ENCODE results near the gene CCDC142. TPM values are rescaled to one million over a fixed set of nuclear protein-coding genes. Genes with fewer than 3 reads are reported as not detected.

The CCDC142 gene
- total and polyA plus RNA-seq, 9 of the 15 experiments (the other 6 are each of a cell fraction or from before 2014, with no cell fraction given), result 0.55 to 11.7 (median 7.2) TPM

GRCh38 chr2:74530239-74531187 lies 47.7 kb upstream of the CCDC142 start (continued):
- TF ChIP-seq PURB (CRISPR knock-in tag; IDR thresholded peaks at IDR 0.05; ENCODE audit: low read depth) (no peak), LCOR (CRISPR knock-in tag; IDR thresholded peaks at IDR 0.05) (peak; percentile 75), XRCC3 (IDR thresholded peaks at IDR 0.05) (no peak), TOE1 (IDR thresholded peaks at IDR 0.05; ENCODE audit: borderline replicate concordance) (0 out of 2 replicates have a peak, but pooled peaks have one; percentile 29), TOE1 (CRISPR knock-in tag; IDR thresholded peaks at IDR 0.05; ENCODE audit: borderline replicate concordance, low read depth) (no peak), ZNF639 (CRISPR knock-in tag; conservative IDR thresholded peaks at IDR 0.05 in 1 of 2, IDR thresholded peaks at IDR 0.05 in 1 of 2) (peak in 1 of 2 experiments; percentile 28; a peak in 1 of 4 replicates), PPARD (CRISPR knock-in tag; IDR thresholded peaks at IDR 0.05) (no peak), MNT (conservative IDR thresholded peaks at IDR 0.05) (peak; percentile 73 to 90), CREB3 (tag; conservative IDR thresholded peaks at IDR 0.05; ENCODE audit: low read depth) (no peak), ILK (tag; IDR thresholded peaks at IDR 0.05; ENCODE audit: borderline replicate concordance, low read depth) (no peak), SP2 (IDR thresholded peaks at IDR 0.05; ENCODE audit: extremely low read depth, low read depth, low read length, poor library complexity, severe bottlenecking) (no peak), HCFC1 (IDR thresholded peaks at IDR 0.05; ENCODE audit: low read depth, low read length) (0 out of 2 replicates have a peak, but pooled peaks have one; percentile 1), KDM1A (IDR thresholded peaks at IDR 0.05) (0 out of 4 replicates have a peak, but pooled peaks of 1 of the 2 experiments have one; percentile 60), NR2F6 (CRISPR knock-in tag; IDR thresholded peaks at IDR 0.05) (no peak), CEBPB (tag; IDR thresholded peaks at IDR 0.05) (no peak), HDAC8 (tag; IDR thresholded peaks at IDR 0.05) (no peak), ZBTB11 (CRISPR knock-in tag; IDR thresholded peaks at IDR 0.05) (no peak)

Measured in K562 (cell line).